DND-41 (cell line): ENCODE data around the gene TMEM214.

Source experiments
- ATAC-seq: fragments of 200-7000 bp; cut with Tn5 transposase; 3 replicates; pipeline ENCODE4 v1.9.1; 2021; ENCODE audit warnings: low read depth; ENCODE audit not compliant: insufficient read depth
- DNase-seq: peaks from one replicate; pipeline ENCODE4 v3.0.0-alpha.2; 2020
- H2AFZ ChIP-seq: 2 replicates; pipeline ENCODE4 v1.6.0; 2012; ENCODE audit warnings: low read depth, low read length
- H3K27ac ChIP-seq: 2 replicates; pipeline ENCODE4 v1.5.1; 2012; ENCODE audit warnings: low read length, inconsistent platforms
- H3K27me3 ChIP-seq: fragments of 200-600 bp; sonication (generic); 2 replicates; pipeline ENCODE4 v1.6.0; 2012; ENCODE audit warnings: low read length, mild to moderate bottlenecking, inconsistent platforms; ENCODE audit not compliant: insufficient read depth, poor library complexity
- H3K36me3 ChIP-seq: 2 replicates; pipeline ENCODE4 v1.5.1; 2012; ENCODE audit warnings: low read length, inconsistent platforms; ENCODE audit not compliant: insufficient read depth
- H3K4me1 ChIP-seq: 2 replicates; pipeline ENCODE4 v1.5.1; 2012; ENCODE audit warnings: mild to moderate bottlenecking, low read length; ENCODE audit not compliant: insufficient read depth
- H3K4me2 ChIP-seq: 2 replicates; pipeline ENCODE4 v1.6.0; 2012; ENCODE audit warnings: mild to moderate bottlenecking, moderate library complexity, low read length, inconsistent platforms; ENCODE audit not compliant: insufficient read depth
- H3K4me3 ChIP-seq, 2 experiments: fragments of 200-600 bp in 1 of 2; shearing (Covaris generic) in 1 of 2; 2 replicates each; pipeline ENCODE4 v1.5.1; 2012 to 2016; ENCODE audit warnings: inconsistent platforms in 2 of 2, low read length in 2 of 2, mild to moderate bottlenecking in 2 of 2, low read depth in 1 of 2, moderate library complexity in 1 of 2
- H3K79me2 ChIP-seq: 2 replicates; pipeline ENCODE4 v1.6.0; 2012; ENCODE audit warnings: low read length, inconsistent platforms; ENCODE audit not compliant: insufficient read depth
- H3K9ac ChIP-seq: 2 replicates; pipeline ENCODE4 v1.6.0; 2012; ENCODE audit warnings: low read depth, mild to moderate bottlenecking, inconsistent platforms, low read length, moderate library complexity
- H3K9me3 ChIP-seq: 2 replicates; pipeline ENCODE4 v1.5.1; 2012; ENCODE audit warnings: low read length, moderate library complexity, mild to moderate bottlenecking, inconsistent platforms; ENCODE audit not compliant: insufficient read depth, severe bottlenecking
- H4K20me1 ChIP-seq: 2 replicates; pipeline ENCODE4 v1.6.0; 2012; ENCODE audit warnings: low read length; ENCODE audit not compliant: insufficient read depth
- CTCF ChIP-seq: IDR thresholded peaks from 2 replicates; pipeline ENCODE4 v1.5.1; 2012; ENCODE audit warnings: borderline replicate concordance, low read length, moderate library complexity, mild to moderate bottlenecking; ENCODE audit not compliant: poor library complexity, severe bottlenecking; ENCODE audit errors: extremely low read depth
- EZH2 ChIP-seq: IDR thresholded peaks from 3 replicates; pipeline ENCODE4 v1.6.1; 2012; ENCODE audit warnings: borderline replicate concordance, low read depth, mild to moderate bottlenecking, moderate library complexity, low read length, inconsistent platforms; ENCODE audit not compliant: severe bottlenecking

Gene TMEM214

GRCh38 chr2:27076323-27076722 is 43.6 kb downstream of the TMEM214 start:
- TF ChIP-seq EZH2 (no peak), CTCF (no peak)
- Histone ChIP-seq H3K9ac (no peak overlapping the region), H3K4me1 (peaks cover 49% of the 10 kb centered on the region), H3K27ac (no peak overlapping the region; the same call in 1 of the 2 replicates), H3K4me3 (no peak overlapping the region), H3K9me3 (no peaks in the 10 kb centered on the region), H3K36me3 (no peaks in the 10 kb centered on the region; the same call in 1 of the 2 replicates), H3K79me2 (peaks cover 1% of the 10 kb centered on the region), H3K27me3 (no peaks in the 10 kb centered on the region), H2AFZ (no peak overlapping the region), H3K4me2 (no peak overlapping the region), H4K20me1 (no peaks in the 10 kb centered on the region)
- no peak for DNase-seq
- ATAC-seq: no peak

GRCh38 chr2:27077231-27077630 is 44.5 kb downstream of the TMEM214 start:
- DNase-seq (no peak), ATAC-seq (no peak)
- Histone ChIP-seq H3K9ac (no peak overlapping the region), H3K4me1 (peaks cover 54% of the 10 kb centered on the region), H3K4me2 (no peak overlapping the region), H3K4me3 (no peak overlapping the region), H3K27me3 (no peaks in the 10 kb centered on the region), H3K9me3 (no peaks in the 10 kb centered on the region), H3K36me3 (no peaks in the 10 kb centered on the region), H4K20me1 (no peaks in the 10 kb centered on the region), H3K27ac (no peak overlapping the region), H3K79me2 (no peaks in the 10 kb centered on the region), H2AFZ (no peak overlapping the region)
- no peak for TF ChIP-seq CTCF
- TF ChIP-seq EZH2: no peak

- no peak within 1 kb of the TSS for H3K4me3 ChIP-seq
- no peak within 1 kb of the TSS for H3K4me2 ChIP-seq
- H3K9me3 ChIP-seq: no peaks in the 10 kb centered on the region
- H3K27me3 ChIP-seq: no peaks in the 10 kb centered on the region
- H3K27ac ChIP-seq: no peak within 1 kb of the TSS
- H3K9ac ChIP-seq: no peak within 1 kb of the TSS
- no peaks in the 10 kb centered on the region for H4K20me1 ChIP-seq
- no peak within 1 kb of the TSS for H2AFZ ChIP-seq
- ATAC-seq: no peak
- H3K36me3 ChIP-seq: no peaks in the 10 kb centered on the region
- DNase-seq: no peak
- H3K4me1 ChIP-seq: peaks cover 52% of the 10 kb centered on the region
- no peaks in the 10 kb centered on the region for H3K79me2 ChIP-seq
- TF ChIP-seq CTCF (no peak), EZH2 (no peak)
These were observed 45.8 kb downstream of the TMEM214 start, which contains the start of gene EMILIN1 for GRCh38 chr2:27078267-27079194. TSS of gene EMILIN1 (plus strand) at chr2:27078615. CDS start at chr2:27079066, 451 bp downstream.
